ENCODE measurements around the gene ARID4A. TPM values are rescaled to one million over a fixed set of nuclear protein-coding genes. Genes with fewer than 3 reads are reported as not detected.

The ARID4A gene
- total and polyA plus RNA-seq, 2 donors from 2014 or later, result 3.9 to 32.5 TPM

GRCh38 chr14:58395812-58396788 lies 97.7 kb downstream of the ARID4A start, which contains the start of gene TOMM20L:
Gene TOMM20L, plus strand, starts transcription at chr14:58395930. Its CDS starts 28 bp downstream, at chr14:58395958.
- H3K4me3 ChIP-seq (ENCODE audit: low read length in 3 of 3), result peak within 1 kb of the TSS; percentile 59 to 72 (median 63)
- peak within 1 kb of the TSS; percentile 21 to 45 (median 39) for H3K9ac ChIP-seq (ENCODE audit: low read length in 3 of 3)
- H3K36me3 ChIP-seq (ENCODE audit: control insufficient read depth in 2 of 3, insufficient read depth in 3 of 3, low read length in 3 of 3), result no peaks in the 10 kb centered on the region
- intact Hi-C loops (cut with DNase I), result no loop called here
- no peak for FAIRE-seq
- peak; percentile 69 for TF ChIP-seq CTCF (IDR thresholded peaks at IDR 0.05; ENCODE audit: borderline replicate concordance, extremely low read depth, insufficient read depth)
- no peaks in the 10 kb centered on the region for H3K9me3 ChIP-seq (ENCODE audit: control insufficient read depth in 2 of 3, insufficient read depth in 1 of 3, low read length in 3 of 3)
- H3K4me1 ChIP-seq (ENCODE audit: control insufficient read depth in 2 of 3, insufficient read depth in 2 of 3, low read depth in 1 of 3, low read length in 3 of 3), result peaks cover 0 to 4% (median 0%) of the 10 kb centered on the region in 3 donors
- H3K27me3 ChIP-seq (ENCODE audit: control insufficient read depth, insufficient read depth, low read length), result no peaks in the 10 kb centered on the region
- peak; percentile 78 to 90 (median 85) for DNase-seq
- peak within 1 kb of the TSS; percentile 83 to 90 for H3K27ac ChIP-seq (ENCODE audit: low read depth in 2 of 2, low read length in 2 of 2)

GRCh38 chr14:58397156-58397555 lies 98.8 kb downstream of the ARID4A start:
- H3K27me3 ChIP-seq (ENCODE audit: control insufficient read depth, insufficient read depth, low read length), result no peaks in the 10 kb centered on the region
- DNase-seq (no peak), FAIRE-seq (no peak)
- no peak overlapping the region for H3K4me3 ChIP-seq (ENCODE audit: low read length in 3 of 3)
- no peak for TF ChIP-seq CTCF (IDR thresholded peaks at IDR 0.05; ENCODE audit: borderline replicate concordance, extremely low read depth, insufficient read depth)
- intact Hi-C loops (cut with DNase I), result no loop called here
- no peak overlapping the region for H3K27ac ChIP-seq (ENCODE audit: low read depth in 2 of 2, low read length in 2 of 2)
- H3K9ac ChIP-seq (ENCODE audit: low read length in 3 of 3), result no peak overlapping the region
- H3K36me3 ChIP-seq (ENCODE audit: control insufficient read depth in 2 of 3, insufficient read depth in 3 of 3, low read length in 3 of 3), result no peaks in the 10 kb centered on the region
- peaks cover 0 to 4% (median 0%) of the 10 kb centered on the region in 3 donors for H3K4me1 ChIP-seq (ENCODE audit: control insufficient read depth in 2 of 3, insufficient read depth in 2 of 3, low read depth in 1 of 3, low read length in 3 of 3)
- H3K9me3 ChIP-seq (ENCODE audit: control insufficient read depth in 2 of 3, insufficient read depth in 1 of 3, low read length in 3 of 3), result no peaks in the 10 kb centered on the region

- no peak overlapping the region for H3K9ac ChIP-seq (ENCODE audit: low read length in 3 of 3)
- intact Hi-C loops (cut with DNase I), result no loop called here
- peaks cover 0 to 4% (median 0%) of the 10 kb centered on the region in 3 donors for H3K4me1 ChIP-seq (ENCODE audit: control insufficient read depth in 2 of 3, insufficient read depth in 2 of 3, low read depth in 1 of 3, low read length in 3 of 3)
- DNase-seq (no peak), FAIRE-seq (no peak)
- H3K27ac ChIP-seq (ENCODE audit: low read depth in 2 of 2, low read length in 2 of 2), result no peak overlapping the region
- H3K4me3 ChIP-seq (ENCODE audit: low read length in 3 of 3), result no peak overlapping the region
- TF ChIP-seq CTCF (IDR thresholded peaks at IDR 0.05; ENCODE audit: borderline replicate concordance, extremely low read depth, insufficient read depth), result no peak
- no peaks in the 10 kb centered on the region for H3K36me3 ChIP-seq (ENCODE audit: control insufficient read depth in 2 of 3, insufficient read depth in 3 of 3, low read length in 3 of 3)
- H3K9me3 ChIP-seq (ENCODE audit: control insufficient read depth in 2 of 3, insufficient read depth in 1 of 3, low read length in 3 of 3), result no peaks in the 10 kb centered on the region
- no peaks in the 10 kb centered on the region for H3K27me3 ChIP-seq (ENCODE audit: control insufficient read depth, insufficient read depth, low read length)
These were observed 100.1 kb downstream of the ARID4A start for GRCh38 chr14:58398495-58398894.
